GM18868 (cell line): ENCODE results near the gene EYA3.

Experiments
- ATAC-seq: cut with Tn5 transposase; IDR thresholded peaks from one replicate; pipeline ENCODE4 v1.9.1; 2021; ENCODE audit warnings: mild to moderate bottlenecking, moderate library complexity; ENCODE audit not compliant: unreplicated experiment

EYA3 gene, protein sequence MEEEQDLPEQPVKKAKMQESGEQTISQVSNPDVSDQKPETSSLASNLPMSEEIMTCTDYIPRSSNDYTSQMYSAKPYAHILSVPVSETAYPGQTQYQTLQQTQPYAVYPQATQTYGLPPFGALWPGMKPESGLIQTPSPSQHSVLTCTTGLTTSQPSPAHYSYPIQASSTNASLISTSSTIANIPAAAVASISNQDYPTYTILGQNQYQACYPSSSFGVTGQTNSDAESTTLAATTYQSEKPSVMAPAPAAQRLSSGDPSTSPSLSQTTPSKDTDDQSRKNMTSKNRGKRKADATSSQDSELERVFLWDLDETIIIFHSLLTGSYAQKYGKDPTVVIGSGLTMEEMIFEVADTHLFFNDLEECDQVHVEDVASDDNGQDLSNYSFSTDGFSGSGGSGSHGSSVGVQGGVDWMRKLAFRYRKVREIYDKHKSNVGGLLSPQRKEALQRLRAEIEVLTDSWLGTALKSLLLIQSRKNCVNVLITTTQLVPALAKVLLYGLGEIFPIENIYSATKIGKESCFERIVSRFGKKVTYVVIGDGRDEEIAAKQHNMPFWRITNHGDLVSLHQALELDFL

DNA sequence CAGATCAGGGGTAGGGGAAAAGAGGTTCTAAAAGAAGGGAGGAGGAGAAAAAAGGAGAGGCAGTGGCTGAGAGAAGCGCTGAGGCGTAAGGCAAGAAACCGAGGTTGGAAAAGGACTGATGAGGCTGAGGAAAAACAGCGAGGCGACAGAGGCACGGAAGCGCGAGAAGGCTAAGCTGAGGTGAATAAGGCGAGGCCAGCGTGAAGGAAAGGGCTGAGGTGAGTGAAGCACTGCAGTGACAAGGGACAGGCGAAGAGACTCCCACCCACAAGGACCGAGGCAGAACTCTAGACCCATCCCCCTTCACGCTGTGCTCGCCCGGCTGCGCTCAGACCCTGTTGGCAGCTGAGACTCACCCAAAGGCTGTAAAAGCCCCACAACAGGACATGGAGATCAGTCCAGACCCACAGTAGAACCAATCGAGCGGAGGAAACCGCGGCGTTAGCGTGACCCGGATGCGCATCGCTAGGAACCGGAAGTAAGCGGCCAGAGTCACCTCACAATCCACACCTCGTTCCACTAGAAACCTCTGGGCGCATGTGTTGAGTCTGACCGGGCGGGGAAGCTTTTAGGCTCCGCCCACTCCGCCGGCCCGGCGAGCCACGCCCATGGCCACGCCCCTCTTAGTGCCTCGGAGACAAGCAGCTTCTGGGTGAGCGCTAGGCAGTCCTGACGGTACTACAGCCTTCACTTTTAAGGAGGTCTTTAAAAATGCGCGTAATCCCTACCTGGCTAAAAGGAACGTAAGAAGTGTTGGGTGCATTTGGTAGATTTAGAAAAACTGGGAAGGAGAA, at the start of gene EYA3:
Gene EYA3, minus strand, starts transcription at position 443 of the 794 bp plus-strand sequence. CDS start 30,584 bp downstream, outside the sequence.
- ATAC-seq, result peak; percentile 79

- no peak for ATAC-seq
Observed at GRCh38 chr1:28136922-28137613, 48.7 kb upstream of the EYA3 start.

- no peak for ATAC-seq
Observed at GRCh38 chr1:28136169-28136921, 47.9 kb upstream of the EYA3 start.

- ATAC-seq, result peak; percentile 64
Observed at GRCh38 chr1:28135371-28136168, 47.2 kb upstream of the EYA3 start.

- no peak for ATAC-seq
Observed at GRCh38 chr1:28134651-28135207, 46.3 kb upstream of the EYA3 start.

- no peak for ATAC-seq
Observed at GRCh38 chr1:28132171-28133167, 44.1 kb upstream of the EYA3 start.

DNA sequence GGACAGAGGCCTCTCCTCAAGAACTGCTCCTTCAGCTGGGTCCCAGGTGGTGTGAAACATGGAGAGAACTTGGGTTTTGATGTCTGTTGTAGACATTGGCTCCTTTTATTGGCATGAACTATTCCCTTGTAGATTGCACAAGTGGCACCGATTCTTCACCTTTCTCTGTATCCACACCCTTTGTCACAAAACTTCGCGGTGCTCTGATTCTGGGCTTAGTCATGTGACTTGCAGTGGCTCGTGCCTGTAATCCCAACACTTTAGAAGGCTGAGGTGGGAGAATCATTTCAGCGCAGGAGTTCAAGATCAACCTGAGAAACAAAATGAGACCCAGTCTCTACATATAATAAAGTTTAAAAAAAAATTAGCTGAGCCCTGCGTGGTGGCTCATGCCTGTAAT, 42.5 kb upstream of the EYA3 start:
- no peak for ATAC-seq

DNA sequence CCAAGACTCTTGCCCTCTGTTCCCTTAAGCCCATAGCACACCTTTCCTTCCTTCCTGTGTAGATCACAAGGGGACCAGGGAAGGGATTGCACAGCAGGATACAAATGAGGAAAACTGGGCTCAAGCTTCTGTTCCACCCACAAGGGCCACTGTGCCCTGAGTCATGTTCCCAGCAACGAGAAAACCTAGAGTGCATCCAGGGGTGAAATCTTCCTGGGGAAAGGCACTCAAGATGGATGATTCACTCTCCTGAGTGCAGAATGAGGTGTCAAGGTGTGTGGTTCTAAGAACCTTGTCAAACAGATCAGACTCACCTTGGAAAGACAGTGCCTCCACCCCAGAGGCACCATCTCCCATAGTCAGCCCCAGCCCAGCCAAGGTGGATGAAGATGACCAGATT, 40.7 kb upstream of the EYA3 start:
- ATAC-seq, result no peak

GRCh38 chr1:28127617-28128257, 39.3 kb upstream of the EYA3 start:
- ATAC-seq, result peak; percentile 63

- ATAC-seq, result no peak
Observed at GRCh38 chr1:28126783-28127490, 38.5 kb upstream of the EYA3 start.

- no peak for ATAC-seq
Observed at GRCh38 chr1:28126212-28126611, 37.8 kb upstream of the EYA3 start.

- no peak for ATAC-seq
Observed at GRCh38 chr1:28123461-28123961, 35.1 kb upstream of the EYA3 start.

DNA sequence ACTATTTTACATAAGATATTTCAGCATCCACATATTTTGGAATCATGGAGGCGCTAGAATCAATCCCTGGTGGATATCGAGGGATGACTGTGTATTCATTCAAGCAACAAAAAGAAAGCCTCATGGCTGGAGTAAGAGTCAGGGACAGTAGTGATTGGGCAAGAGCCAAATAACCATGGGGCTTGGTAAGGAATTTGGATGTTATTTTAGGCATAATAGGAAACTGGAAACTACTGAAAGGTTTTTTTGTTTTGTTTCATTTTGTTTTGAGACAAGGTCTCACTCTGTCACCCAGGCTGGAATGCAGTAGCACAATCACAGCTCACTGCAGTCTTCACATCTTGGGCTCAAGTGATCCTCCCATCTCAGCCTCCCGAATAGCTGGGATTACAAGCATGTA, 33.8 kb upstream of the EYA3 start:
- no peak for ATAC-seq

- no peak for ATAC-seq
Observed at GRCh38 chr1:28119556-28119955, 31.1 kb upstream of the EYA3 start.

- ATAC-seq, result no peak
Observed at GRCh38 chr1:28118640-28119307, 30.4 kb upstream of the EYA3 start.

- peak; percentile 38 for ATAC-seq
Observed at GRCh38 chr1:28115267-28115666, 26.9 kb upstream of the EYA3 start.
